ENCODE results near the gene HLA-DRA. TPM values are rescaled to one million over a fixed set of nuclear protein-coding genes. Genes with fewer than 3 reads are reported as not detected.
A peak's percentile ranks its signal among the peaks of the same experiment; 100 is the strongest.
"Not testable (repeated sequence)": the region's sequence is repeated elsewhere in the genome, so short reads cannot be mapped to it uniquely, and the experiment has no call there.

HLA-DRA gene
- total RNA-seq, 4 donors from 2014 or later = 179 to 620 (median 253) TPM

DNA sequence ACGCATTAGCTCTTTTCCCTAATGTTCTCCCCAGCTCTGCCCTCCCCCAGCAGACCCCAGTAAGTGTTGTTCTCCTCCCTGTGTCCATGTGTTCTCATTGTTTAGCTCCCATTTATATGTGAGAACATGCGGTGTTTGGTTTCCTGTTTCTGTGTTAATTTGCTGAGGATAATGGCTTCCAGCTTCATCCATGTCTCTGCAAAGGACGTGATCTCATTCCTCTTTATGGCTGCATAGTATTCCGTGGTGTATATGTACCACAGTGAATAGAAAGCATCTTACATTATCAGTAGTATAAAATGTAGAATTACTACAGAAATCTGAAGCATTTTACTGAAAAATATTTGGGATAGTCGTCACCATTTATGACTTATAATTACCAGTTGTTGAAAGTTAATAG lies 21.8 kb downstream of the HLA-DRA start:
- no peak overlapping the region for H3K27ac ChIP-seq
- no peak for DNase-seq (ENCODE audit: low spot score in 2 of 2)
- H3K9me3 ChIP-seq = no peaks in the 10 kb centered on the region
- no peaks in the 10 kb centered on the region for H3K4me1 ChIP-seq
- 75 to 86% methylated on average over 5 of the region's 5 CpGs for WGBS, 2 donors
- no peak for TF ChIP-seq EP300 (IDR thresholded peaks at IDR 0.05)
- TF ChIP-seq POLR2A (IDR thresholded peaks at IDR 0.05) = no peak
- TF ChIP-seq, protein P1, sequence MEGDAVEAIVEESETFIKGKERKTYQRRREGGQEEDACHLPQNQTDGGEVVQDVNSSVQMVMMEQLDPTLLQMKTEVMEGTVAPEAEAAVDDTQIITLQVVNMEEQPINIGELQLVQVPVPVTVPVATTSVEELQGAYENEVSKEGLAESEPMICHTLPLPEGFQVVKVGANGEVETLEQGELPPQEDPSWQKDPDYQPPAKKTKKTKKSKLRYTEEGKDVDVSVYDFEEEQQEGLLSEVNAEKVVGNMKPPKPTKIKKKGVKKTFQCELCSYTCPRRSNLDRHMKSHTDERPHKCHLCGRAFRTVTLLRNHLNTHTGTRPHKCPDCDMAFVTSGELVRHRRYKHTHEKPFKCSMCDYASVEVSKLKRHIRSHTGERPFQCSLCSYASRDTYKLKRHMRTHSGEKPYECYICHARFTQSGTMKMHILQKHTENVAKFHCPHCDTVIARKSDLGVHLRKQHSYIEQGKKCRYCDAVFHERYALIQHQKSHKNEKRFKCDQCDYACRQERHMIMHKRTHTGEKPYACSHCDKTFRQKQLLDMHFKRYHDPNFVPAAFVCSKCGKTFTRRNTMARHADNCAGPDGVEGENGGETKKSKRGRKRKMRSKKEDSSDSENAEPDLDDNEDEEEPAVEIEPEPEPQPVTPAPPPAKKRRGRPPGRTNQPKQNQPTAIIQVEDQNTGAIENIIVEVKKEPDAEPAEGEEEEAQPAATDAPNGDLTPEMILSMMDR (IDR thresholded peaks at IDR 0.05) = no peak
- no peak overlapping the region for H3K4me3 ChIP-seq
- H3K36me3 ChIP-seq = no peaks in the 10 kb centered on the region
- H3K27me3 ChIP-seq = peaks cover 0 to 9% of the 10 kb centered on the region in 2 donors

DNA sequence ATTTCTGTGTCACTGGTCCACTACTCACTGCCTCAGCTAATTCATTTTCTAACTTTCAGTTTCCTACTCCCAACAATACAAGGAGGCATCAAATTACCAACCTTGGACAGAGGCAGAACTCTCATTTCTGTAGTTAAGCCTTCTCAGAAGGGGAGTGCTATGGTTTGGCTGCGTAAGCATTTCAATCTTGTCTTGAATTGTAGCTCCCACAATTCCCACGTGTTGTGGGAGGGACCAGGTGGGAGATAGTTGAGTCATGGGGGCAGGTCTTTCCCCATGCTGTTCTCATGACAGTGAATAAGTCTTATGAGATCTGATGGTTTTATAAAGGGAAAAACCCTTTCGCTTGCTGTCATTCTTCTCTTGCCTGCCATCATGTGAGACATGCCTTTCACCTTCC lies 22.9 kb downstream of the HLA-DRA start:
- no peak for DNase-seq (ENCODE audit: low spot score in 2 of 2)
- TF ChIP-seq EP300 (IDR thresholded peaks at IDR 0.05) (no peak), POLR2A (IDR thresholded peaks at IDR 0.05) (no peak)
- TF ChIP-seq, protein P1 (IDR thresholded peaks at IDR 0.05) = no peak
- Histone ChIP-seq H3K27me3 (peaks cover 0 to 9% of the 10 kb centered on the region in 2 donors), H3K27ac (no peak overlapping the region), H3K4me3 (no peak overlapping the region), H3K4me1 (no peaks in the 10 kb centered on the region), H3K36me3 (no peaks in the 10 kb centered on the region), H3K9me3 (no peaks in the 10 kb centered on the region)
- WGBS, 2 donors = 41 to 55% methylated on average over 3 of the region's 3 CpGs

DNA sequence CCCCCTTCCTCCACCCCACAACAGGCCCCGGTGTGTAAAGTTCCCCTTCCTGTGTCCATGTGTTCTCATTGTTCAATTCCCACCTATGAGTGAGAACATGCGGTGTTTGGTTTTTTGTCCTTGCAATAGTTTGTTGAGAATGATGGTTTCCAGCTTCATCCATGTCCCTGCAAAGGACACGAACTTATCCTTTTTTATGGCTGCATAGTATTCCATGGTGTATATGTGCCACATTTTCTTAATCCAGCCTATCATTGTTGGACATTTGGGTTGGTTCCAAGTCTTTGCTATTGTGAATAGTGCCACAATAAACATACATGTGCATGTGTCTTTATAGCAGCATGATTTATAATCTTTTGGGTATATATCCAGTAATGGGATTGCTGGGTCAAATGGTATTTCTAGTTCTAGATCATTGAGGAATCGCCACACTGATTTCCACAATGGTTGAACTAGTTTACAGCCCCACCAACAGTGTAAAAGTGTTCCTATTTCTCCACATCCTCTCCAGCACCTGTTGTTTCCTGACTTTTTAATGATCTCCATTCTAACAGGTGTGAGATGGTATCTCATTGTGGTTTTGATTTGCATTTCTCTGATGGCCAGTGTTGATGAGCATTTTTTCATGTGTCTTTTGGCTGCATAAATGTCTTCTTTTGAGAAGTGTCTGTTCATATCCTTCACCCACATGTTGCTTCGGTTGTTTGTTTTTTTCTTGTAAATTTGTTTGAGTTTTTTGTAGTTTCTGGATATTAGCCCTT lies 28.2 kb downstream of the HLA-DRA start:
- not testable (repeated sequence) for DNase-seq (ENCODE audit: low spot score in 2 of 2); H3K36me3 ChIP-seq; H3K27ac ChIP-seq; H3K9me3 ChIP-seq; H3K4me1 ChIP-seq; H3K4me3 ChIP-seq; H3K27me3 ChIP-seq
- WGBS, 2 donors = 50 to 68% methylated on average over 5 of the region's 5 CpGs

DNA sequence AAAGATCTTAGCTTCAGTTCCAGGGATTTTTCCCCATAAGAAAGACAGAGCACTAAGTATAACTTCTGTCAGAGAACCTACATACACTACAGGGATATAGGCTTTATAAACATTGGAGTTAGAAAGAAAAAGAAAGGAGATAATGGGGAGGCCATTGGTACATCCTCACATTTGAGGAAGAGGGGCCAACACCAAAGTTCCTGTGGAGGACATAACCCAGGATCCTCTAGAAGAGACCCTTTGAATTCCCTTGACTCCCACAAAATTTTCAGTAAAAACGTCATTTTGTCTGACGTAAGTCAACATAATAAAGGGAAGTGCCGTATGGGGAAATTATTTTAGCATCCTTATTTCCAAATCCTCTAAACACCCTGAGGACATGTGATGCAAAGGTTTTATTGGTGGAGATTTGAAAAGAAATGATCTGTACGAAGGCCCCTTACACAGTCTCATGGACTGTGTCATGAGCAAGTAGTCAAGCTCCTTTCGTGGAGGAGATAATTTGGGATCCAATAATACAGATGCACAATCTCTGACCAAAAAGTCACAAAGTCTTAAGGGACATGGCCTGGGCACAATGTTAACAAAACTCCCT lies 33.2 kb downstream of the HLA-DRA start:
- TF ChIP-seq POLR2A (IDR thresholded peaks at IDR 0.05) (no peak), EP300 (IDR thresholded peaks at IDR 0.05) (no peak)
- TF ChIP-seq, protein P1 (IDR thresholded peaks at IDR 0.05) = no peak
- Histone ChIP-seq H3K4me3 (no peak overlapping the region), H3K27ac (peak overlapping the region in 2 of 4 donors; percentile 30 to 64), H3K9me3 (no peaks in the 10 kb centered on the region), H3K4me1 (no peaks in the 10 kb centered on the region), H3K27me3 (no peaks in the 10 kb centered on the region), H3K36me3 (no peaks in the 10 kb centered on the region)
- 62 to 68% methylated on average over 5 of the region's 5 CpGs for WGBS, 2 donors
- DNase-seq (ENCODE audit: low spot score in 2 of 2) = no peak

DNA sequence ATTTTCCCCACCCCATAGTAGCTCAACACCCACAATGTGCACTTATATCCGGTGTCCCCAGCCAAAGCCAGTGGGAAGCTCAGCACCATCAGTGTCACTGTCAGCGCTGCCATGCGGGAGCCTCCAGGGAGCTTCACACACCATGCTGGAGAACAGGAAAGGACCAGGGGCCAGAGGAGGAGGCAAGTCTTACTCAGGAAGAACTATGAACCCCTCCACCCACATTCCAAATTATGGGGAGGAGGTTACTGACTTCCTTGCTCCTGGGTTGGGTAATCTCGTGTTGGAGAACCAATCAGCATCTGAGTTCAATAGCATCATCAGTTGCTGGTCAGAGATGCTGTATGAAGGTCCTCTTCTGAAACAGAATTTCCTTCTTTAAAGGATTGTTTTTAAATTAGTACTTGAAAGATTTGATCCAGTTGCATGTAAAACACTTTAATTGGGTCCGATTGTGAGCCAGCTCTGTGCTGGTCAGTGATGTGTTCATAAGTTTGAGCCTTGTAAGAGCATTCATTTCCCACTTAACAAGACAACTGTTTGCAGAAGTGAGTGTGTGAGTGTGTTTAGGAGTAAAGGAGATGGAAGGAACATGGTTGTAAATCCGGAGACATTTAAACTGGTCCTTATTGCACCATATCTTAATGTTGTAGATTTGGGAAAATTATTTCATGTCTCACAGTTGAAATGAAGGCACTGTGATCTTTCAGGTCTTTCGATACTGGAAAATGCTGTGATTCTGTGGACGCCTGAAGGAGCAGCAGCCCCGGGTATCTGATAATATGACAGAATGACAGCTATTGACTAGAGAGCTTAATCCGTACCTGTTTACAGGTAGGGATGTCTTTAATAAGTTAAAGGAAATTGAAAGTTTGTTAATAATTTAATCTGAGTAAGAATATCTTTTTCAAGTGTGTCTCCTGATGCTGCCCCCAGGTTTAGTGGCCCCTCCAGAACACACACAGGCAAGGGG lies 34.0 kb downstream of the HLA-DRA start:
- H3K27me3 ChIP-seq; DNase-seq (ENCODE audit: low spot score in 2 of 2); H3K4me1 ChIP-seq; H3K4me3 ChIP-seq; H3K9me3 ChIP-seq; H3K36me3 ChIP-seq: not testable (repeated sequence)
- WGBS, 2 donors = 54 to 58% methylated on average over 10 of the region's 10 CpGs
- peak overlapping the region in 2 of 4 donors; percentile 30 to 64 for H3K27ac ChIP-seq
